Eye (tissue), 1 donor: ENCODE results near the gene CRIM1.

Source experiments
- DNase-seq: peaks from one replicate; pipeline ENCODE4 v3.0.0-alpha.2; 2015

CRIM1 gene

GRCh38 chr2:36355890-36356297, 316 bp downstream of the CRIM1 start:
- no peak for DNase-seq

DNA sequence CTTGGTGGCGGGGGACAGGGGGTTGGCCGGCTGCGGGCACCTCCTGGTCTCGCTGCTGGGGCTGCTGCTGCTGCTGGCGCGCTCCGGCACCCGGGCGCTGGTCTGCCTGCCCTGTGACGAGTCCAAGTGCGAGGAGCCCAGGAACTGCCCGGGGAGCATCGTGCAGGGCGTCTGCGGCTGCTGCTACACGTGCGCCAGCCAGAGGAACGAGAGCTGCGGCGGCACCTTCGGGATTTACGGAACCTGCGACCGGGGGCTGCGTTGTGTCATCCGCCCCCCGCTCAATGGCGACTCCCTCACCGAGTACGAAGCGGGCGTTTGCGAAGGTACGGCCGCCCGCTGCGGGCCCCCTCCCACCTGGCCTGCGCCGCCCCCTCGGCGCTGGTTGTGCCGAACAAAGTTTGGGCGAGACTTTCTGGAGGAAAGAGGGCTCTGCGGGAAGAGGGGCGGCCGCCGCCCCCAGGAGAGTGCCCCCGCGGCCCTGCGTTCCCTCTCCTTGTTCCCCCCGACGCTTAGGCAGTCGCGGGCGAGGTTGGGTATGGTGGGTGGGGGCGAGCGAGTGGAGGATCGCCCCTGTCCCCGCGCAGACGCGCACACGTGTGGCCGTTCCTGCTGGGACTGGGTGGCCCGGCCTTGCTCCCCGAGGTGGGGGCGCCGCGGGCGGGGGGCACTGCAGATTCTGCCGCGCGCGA, 866 bp downstream of the CRIM1 start:
- DNase-seq: peak; percentile 84

DNA sequence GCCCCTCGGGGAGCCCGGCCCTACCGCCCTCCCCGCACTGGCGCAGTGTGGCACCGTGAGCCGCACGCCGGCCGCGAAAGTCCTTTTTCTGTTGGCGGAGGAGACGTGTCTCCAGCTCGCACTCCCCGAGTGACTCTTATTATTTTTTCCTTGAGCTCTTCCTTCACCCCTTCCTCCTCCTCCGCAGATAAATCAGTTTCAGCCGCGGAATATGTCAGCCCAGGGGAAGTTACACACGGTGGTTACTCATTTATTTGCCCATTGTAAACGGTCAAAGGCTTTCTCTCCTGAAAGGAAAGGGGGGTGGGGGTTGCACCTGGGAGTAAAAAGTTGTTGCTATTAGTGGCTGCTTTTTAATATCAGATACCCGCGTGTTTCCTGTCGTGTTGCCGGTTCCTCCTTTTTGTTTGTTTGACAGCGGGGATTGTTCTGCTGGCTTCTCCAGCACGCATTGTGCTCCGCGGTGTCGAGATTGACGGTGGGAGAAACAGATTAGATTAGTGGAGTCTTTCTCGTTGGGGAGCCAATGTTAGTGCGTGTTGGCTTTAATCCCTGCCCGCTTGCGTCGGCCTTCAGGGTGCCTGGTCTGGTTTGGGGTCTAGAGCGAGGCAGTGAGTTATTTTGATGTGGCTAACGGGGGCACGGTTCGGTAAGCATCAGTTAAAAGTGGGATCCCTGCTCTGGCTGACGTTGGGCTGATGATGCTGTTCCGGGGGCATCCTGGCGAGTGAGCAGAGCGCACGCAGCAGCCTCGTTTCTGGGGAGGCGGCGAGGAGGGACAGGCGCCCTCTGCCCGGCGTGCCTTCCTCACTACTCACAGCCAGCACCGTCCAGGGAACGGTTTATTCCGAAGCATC, 1.6 kb downstream of the CRIM1 start:
- peak; percentile 85 for DNase-seq

- no peak for DNase-seq
These were observed 2.5 kb downstream of the CRIM1 start for GRCh38 chr2:36357847-36358659.

GRCh38 chr2:36359067-36359466, 3.5 kb downstream of the CRIM1 start:
- peak; percentile 59 for DNase-seq

DNA sequence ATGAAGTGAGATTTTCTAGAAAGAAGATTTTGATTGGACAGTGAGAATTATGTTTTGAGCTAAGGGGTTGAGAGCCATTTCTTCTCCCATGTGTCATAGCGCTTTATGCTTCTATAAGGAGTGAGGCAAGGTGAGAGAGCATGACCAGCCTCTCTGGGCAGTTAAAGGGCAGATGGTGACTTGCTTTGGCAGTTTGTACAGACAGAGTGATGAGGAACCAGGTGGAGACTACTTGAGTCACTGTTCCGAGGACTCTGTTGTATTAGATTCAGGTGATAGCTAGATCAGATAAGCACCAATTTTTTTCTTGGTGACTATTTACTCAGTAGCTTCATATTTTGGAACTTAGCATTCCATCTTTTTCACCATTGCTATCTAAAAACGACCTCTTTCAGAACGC, 4.5 kb downstream of the CRIM1 start:
- DNase-seq: no peak

GRCh38 chr2:36360834-36361233, 5.3 kb downstream of the CRIM1 start:
- DNase-seq: no peak

DNA sequence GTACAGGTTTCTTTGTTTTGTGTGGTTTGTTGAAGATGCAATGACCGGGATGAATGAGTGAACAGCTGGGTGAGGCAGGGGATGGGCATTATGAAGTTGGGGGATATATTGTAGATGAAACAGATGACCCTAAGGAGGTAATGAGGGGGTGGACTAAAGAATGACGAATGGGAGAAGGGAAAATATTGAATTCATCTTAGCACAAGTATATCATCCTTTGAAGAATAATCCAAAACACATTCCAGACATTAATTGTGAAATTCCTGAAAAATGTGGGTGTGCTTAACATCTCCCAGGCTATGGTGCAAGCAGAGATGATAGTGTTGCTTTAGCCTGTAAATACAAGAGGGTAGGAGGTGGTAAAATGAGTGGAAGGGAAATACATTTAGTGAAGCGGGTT, 5.8 kb downstream of the CRIM1 start:
- DNase-seq: no peak

DNA sequence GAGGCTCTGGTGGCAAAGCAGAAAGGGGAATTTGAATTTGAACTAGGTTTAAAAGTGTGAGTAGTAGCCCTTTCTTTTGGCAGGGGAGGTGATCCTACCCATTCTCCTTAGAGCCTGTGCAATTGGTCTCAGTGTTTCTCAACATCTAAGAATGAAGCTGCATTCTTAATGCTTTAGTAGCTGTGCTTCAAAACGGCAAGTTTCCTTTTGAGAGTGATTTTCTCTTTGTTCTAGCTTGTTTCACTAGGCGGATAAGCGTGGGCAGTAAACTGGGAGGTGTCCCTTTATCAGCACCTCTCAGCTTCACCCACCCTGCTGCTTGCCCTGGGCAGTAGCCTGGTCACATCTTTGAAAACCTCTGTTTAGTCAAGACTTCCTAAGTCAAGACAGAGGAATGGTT, 6.7 kb downstream of the CRIM1 start:
- no peak for DNase-seq

- peak; percentile 0 for DNase-seq
These were observed 7.5 kb downstream of the CRIM1 start for GRCh38 chr2:36363085-36363484.

DNA sequence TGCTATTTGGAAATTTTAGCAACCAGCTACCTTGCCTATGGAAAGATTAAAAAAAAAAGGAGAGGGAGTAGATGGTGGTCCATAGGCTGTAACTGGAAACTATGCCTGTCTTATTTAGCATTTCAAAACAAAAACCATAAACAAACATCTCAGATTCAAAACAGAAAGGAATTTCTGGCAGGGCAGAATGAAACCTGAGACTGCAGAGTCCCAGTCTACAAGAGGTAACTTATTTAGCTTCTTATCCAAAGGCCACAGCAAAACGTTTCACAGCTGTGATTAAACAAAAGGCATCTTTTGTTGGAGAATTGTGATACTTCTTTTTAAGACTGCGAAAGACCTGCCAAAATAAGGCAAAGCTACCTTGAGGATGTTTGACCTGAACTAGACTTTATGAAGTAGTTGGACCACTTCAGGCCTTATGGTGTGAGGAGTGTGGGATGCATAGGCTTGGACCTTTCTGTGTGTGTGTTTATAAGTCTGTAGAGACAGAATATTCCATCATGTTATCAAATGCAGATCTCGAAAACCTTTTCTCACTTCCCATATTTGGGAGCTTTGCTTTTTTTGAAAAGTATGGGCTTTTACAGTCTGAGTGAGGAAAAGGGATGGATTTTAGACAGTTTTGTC, 11.0 kb downstream of the CRIM1 start:
- peak; percentile 30 for DNase-seq

DNA sequence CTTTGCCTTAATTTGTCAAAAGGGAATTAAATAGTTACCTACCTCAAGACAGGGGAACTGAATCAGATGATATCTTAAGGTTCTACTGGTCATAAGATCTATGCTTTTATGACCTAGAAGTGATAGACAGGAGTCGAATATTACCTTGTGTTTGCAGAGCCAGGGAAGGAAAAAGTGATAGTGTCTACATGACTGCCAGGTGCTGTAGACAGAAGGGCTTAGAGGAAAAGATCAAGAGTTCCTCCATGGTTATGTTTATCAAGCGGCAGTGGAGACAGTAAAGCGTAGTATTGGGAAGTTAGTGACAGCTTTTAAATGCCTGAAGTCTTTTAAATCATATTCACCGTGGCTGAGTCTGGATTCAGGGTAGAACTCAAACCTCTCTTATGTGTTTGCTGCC, 11.9 kb downstream of the CRIM1 start:
- DNase-seq: no peak

GRCh38 chr2:36367895-36368353, 12.3 kb downstream of the CRIM1 start:
- DNase-seq: no peak

DNA sequence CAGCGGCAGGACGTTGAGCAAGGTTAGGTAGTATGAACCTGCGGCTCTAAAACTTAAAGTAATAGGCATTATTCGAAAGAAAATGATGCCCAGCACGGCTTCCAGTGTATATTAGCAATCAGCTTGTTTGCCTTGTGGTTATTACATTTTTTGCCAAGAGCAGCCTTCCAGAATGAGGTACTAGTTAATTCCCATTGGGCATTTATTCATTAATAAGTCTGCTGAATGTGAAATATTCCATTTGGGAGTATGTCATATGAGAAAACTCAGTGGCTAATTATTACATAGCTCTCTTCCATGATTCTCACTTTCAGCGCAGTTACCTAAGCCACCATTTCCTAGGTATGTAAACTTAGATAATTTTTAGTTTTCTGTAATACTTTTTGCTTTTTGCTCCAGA, 12.9 kb downstream of the CRIM1 start:
- no peak for DNase-seq

- no peak for DNase-seq
These were observed 13.6 kb downstream of the CRIM1 start for GRCh38 chr2:36369163-36369562.

- DNase-seq: no peak
These were observed 14.1 kb downstream of the CRIM1 start for GRCh38 chr2:36369716-36370115.

GRCh38 chr2:36370281-36370680, 14.7 kb downstream of the CRIM1 start:
- no peak for DNase-seq

DNA sequence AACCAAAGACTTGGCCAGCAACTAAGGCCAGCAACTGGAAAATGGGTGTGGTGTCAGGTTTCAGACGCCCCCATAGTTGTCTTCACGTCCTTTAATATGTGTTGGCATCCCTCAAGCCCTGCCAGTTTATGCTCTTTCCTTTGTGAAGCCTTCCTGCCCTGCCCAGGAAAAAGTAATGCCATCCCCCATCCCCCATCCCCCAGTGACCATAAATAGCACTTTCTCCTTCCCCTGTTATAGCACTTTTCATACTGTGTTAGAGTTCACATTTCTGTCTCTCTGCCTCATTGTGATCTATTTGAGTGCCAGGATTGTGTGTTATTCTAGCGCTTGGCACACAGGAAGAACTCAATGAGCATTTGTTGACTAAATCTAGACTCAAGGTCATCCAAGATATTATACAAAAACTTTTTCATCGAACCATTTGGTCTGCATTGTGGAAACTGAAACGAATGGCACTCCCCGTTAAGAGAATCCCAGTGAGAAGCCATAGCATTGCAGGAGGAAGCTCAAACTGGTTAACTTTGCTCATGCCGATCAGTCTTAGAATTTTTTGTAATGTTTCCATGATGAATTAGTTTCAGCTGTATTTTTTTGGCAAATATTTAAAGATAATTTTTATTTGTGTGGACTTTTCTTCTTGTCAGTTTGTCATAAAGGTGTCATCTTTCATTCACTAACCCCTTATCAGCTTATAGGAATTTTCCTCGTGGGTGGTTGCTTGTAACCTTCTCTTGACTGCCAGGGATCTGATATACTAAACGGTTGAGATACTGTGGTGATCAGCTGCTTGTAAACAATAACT, 15.7 kb downstream of the CRIM1 start:
- DNase-seq: no peak

DNA sequence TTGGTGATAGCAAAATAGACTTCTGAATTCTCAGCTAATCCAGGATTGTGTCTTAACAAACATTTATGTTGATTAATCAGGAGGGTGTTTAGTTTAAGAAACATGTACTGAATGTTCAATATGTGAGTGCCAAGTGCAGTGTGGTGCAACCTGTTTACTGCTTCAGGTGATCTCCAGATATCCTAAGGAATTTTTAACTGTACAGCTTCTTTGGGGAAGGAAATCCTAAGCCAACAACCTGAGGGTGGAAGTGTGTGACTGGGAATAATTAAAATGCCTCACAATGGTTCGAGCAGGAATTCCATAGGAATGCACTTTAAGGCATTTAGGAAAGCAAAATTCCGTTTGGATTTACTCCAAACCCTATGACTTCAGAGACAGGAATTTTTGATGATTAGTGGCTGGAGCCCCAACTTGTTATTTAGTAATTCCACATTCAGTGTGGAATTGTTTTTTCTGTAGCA, 16.4 kb downstream of the CRIM1 start:
- peak; percentile 71 for DNase-seq

GRCh38 chr2:36373149-36373926, 17.8 kb downstream of the CRIM1 start:
- DNase-seq: peak; percentile 69

DNA sequence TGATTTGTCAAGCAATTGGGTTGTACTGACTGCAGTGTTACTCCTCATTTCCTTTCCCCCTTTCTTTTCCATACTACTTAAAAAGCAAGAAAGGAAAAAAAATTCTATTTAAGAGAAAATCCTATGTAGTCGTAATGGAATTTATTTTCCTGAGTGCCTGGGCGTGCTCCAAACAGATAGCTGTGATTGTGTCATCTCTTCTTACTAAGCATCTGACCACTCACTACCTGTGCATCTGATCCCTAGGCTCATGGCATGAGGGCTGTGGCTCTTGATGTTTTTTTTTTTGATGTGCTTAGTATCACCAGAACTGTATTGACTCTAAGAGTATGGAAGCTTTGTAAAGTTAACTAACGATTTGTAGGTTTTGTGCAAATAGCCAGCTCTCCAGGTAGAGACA, 19.0 kb downstream of the CRIM1 start:
- no peak for DNase-seq
